NOMO-1 treated with DMSO at 0.1 percent for 48 hours (cell line): ENCODE results near the gene BCAS1.
A peak's percentile ranks its signal among the peaks of the same experiment; 100 is the strongest.

Experiments used
- DNase-seq: peaks from one replicate; lab custom pipeline; 2025; ENCODE audit not compliant: unreplicated experiment; lab: John Stamatoyannopoulos, UW

Gene BCAS1

GRCh38 chr20:53967527-53967926, 102.9 kb downstream of the BCAS1 start:
- DNase-seq, result peak; percentile 81

- no peak for DNase-seq
These were observed 103.5 kb downstream of the BCAS1 start for GRCh38 chr20:53966774-53967398.

GRCh38 chr20:53964501-53965253, 105.7 kb downstream of the BCAS1 start:
- no peak for DNase-seq

- DNase-seq, result no peak
These were observed 106.3 kb downstream of the BCAS1 start for GRCh38 chr20:53964067-53964466.

- no peak for DNase-seq
These were observed 106.8 kb downstream of the BCAS1 start for GRCh38 chr20:53963635-53964034.

GRCh38 chr20:53962388-53962787, 108.0 kb downstream of the BCAS1 start:
- DNase-seq, result no peak

GRCh38 chr20:53961527-53961926, 108.9 kb downstream of the BCAS1 start:
- no peak for DNase-seq

- no peak for DNase-seq
These were observed 109.7 kb downstream of the BCAS1 start for GRCh38 chr20:53960579-53961272.

- DNase-seq, result no peak
These were observed 110.3 kb downstream of the BCAS1 start for GRCh38 chr20:53959911-53960578.

GRCh38 chr20:53958260-53958659, 112.1 kb downstream of the BCAS1 start:
- DNase-seq, result no peak

GRCh38 chr20:53957451-53958172, 112.8 kb downstream of the BCAS1 start:
- DNase-seq, result no peak

- no peak for DNase-seq
These were observed 114.2 kb downstream of the BCAS1 start for GRCh38 chr20:53956013-53956715.

GRCh38 chr20:53954723-53955658, 115.4 kb downstream of the BCAS1 start:
- DNase-seq, result no peak

- DNase-seq, result no peak
These were observed 117.8 kb downstream of the BCAS1 start for GRCh38 chr20:53952528-53953096.

- DNase-seq, result no peak
These were observed 119.8 kb downstream of the BCAS1 start for GRCh38 chr20:53950578-53950977.

GRCh38 chr20:53950031-53950430, 120.4 kb downstream of the BCAS1 start:
- no peak for DNase-seq

GRCh38 chr20:53949319-53949839, 121.0 kb downstream of the BCAS1 start:
- DNase-seq, result peak; percentile 58
